Lower lobe of right lung (tissue), 2 donors: ENCODE data around the gene ZNF141. TPM values are rescaled to one million over a fixed set of nuclear protein-coding genes. Genes with fewer than 3 reads are reported as not detected.
"Not testable (repeated sequence)": the region's sequence is repeated elsewhere in the genome, so short reads cannot be mapped to it uniquely, and the experiment has no call there.

Source experiments
- ATAC-seq, 2 donors: fragments of 200-7000 bp; cut with Tn5 transposase; one replicate each; pipeline ENCODE4 v1.9.1; 2020 to 2022; ENCODE audit warnings: mild to moderate bottlenecking in 2 of 2, moderate library complexity in 2 of 2
- DNase-seq: peaks from one replicate; pipeline ENCODE4 v3.0.0-alpha.2; 2020
- H3K27ac ChIP-seq: fragments of 200-600 bp; one replicate; pipeline ENCODE4 v1.8.0; 2022
- H3K27me3 ChIP-seq: fragments of 200-600 bp; one replicate; pipeline ENCODE4 v1.8.0; 2022; ENCODE audit warnings: low read depth
- H3K36me3 ChIP-seq: fragments of 200-600 bp; one replicate; pipeline ENCODE4 v1.8.0; 2022; ENCODE audit warnings: mild to moderate bottlenecking
- H3K4me1 ChIP-seq: fragments of 200-600 bp; one replicate; pipeline ENCODE4 v1.8.0; 2022
- H3K4me3 ChIP-seq: fragments of 200-600 bp; one replicate; pipeline ENCODE4 v1.8.0; 2022; ENCODE audit warnings: mild to moderate bottlenecking
- H3K9me3 ChIP-seq: fragments of 200-600 bp; one replicate; pipeline ENCODE4 v1.8.0; 2022
- intact Hi-C: fragments of 100-400 bp; cut with DNase I; formaldehyde crosslinking; loops from one replicate; pipeline ENCODE4 v1.11.0; 2022
- long read RNA-seq: library from polyadenylated mRNA; unstranded; transcript quantifications from one replicate; pipeline ENCODE4 v2.0.0, GENCODE V29; 2021
- total RNA-seq: library from RNA; stranded (reverse); fragmentation: NEBNext Ultra II Directional; extraction: Animal tissue kit (Norgen Biotek cat#: 25700); gene quantifications from one replicate; pipeline ENCODE4 v1.2.1, GENCODE V29; 2021
- TF ChIP-seq, protein P1 (sequence below): fragments of 200-600 bp; IDR thresholded peaks from one replicate; pipeline ENCODE4 v1.8.0; 2022; ENCODE audit warnings: antibody characterized with exemption, mild to moderate bottlenecking
- donor health status: DM: no; HTN: yes; CAD: no; lungs with severe emphysema.

Gene ZNF141
- 23.9 TPM for total RNA-seq
- long read RNA-seq, partial matches to known transcripts: 0 of 13 reads
- long read RNA-seq, other reads (novel, unspliced or antisense): 5 of 13 reads

DNA sequence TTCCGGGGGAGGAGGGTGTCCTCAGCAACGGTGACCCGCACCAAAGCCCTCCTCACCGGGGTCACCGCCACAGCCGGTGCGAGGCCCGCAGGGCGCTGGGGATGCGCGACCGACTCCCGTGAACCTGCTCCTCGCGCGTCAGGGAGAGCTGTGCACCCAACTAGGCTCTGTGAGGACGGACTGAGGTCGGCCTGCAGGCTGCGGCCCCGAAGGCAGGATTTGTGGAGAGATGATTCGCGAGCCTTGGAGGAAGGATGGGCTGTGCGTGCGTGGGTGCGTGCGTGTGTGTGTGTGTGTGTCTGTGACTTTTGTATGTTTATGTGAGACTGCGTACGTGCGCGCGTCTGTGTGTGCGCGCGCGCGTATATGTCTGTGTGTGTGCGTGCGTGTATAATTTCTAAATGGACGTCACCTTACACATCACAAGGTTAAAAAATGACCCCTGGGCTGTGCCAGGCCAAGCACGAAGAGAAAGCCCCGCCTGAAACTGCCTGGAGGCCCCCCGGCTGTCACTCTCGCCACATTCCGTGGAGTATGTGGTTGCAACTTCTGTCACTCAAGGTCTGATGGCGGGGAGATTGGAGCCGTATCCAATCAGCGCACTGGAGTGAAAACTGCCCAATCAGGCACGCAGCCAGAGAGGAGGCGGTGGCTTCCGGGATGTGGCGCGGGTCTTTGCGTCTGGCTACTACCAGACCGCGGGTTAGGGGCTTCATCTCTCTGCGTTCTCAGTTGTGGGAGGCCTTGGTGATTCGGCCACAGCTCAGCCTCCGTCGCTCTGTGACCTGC lies at the start of gene ZNF141:
ZNF141 (plus strand) TSS at position 672 of the 789 bp plus-strand sequence. CDS start 170 bp downstream, outside the sequence.
- peak within 1 kb of the TSS; percentile 94 for H3K27ac ChIP-seq
- no peaks in the 10 kb centered on the region for H3K36me3 ChIP-seq
- peak; percentile 98 for ATAC-seq
- H3K9me3 ChIP-seq: peaks cover 24% of the 10 kb centered on the region
- DNase-seq: peak; percentile 95
- peak within 1 kb of the TSS; percentile 95 for H3K4me3 ChIP-seq
- TF ChIP-seq, protein P1, sequence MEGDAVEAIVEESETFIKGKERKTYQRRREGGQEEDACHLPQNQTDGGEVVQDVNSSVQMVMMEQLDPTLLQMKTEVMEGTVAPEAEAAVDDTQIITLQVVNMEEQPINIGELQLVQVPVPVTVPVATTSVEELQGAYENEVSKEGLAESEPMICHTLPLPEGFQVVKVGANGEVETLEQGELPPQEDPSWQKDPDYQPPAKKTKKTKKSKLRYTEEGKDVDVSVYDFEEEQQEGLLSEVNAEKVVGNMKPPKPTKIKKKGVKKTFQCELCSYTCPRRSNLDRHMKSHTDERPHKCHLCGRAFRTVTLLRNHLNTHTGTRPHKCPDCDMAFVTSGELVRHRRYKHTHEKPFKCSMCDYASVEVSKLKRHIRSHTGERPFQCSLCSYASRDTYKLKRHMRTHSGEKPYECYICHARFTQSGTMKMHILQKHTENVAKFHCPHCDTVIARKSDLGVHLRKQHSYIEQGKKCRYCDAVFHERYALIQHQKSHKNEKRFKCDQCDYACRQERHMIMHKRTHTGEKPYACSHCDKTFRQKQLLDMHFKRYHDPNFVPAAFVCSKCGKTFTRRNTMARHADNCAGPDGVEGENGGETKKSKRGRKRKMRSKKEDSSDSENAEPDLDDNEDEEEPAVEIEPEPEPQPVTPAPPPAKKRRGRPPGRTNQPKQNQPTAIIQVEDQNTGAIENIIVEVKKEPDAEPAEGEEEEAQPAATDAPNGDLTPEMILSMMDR: no peak
- intact Hi-C loops: no loop called here
- H3K27me3 ChIP-seq: no peaks in the 10 kb centered on the region
- peaks cover 17% of the 10 kb centered on the region for H3K4me1 ChIP-seq

DNA sequence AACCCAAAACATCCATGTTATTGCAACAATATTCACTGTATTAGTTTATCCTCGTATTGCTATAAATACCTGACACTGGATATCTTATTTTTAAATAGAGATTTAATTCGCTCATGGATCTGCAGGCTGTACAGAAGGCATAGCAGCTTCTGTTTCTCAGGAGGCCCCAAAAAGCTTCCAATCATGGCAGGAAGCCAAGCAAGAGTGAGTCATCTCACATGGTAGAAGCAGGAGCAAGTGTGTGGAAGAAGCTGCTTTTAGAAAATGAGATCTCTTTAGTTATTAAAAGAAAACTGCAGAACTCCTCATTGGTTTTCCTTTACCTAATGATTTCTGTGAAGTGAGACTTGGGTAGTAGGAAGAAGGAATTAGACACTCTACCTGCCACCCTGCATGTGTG lies 48.7 kb upstream of the ZNF141 start:
- ATAC-seq: no peak
- no peak overlapping the region for H3K4me3 ChIP-seq
- TF ChIP-seq, protein P1: no peak
- H3K27me3 ChIP-seq: no peaks in the 10 kb centered on the region
- H3K9me3 ChIP-seq: peaks cover 33% of the 10 kb centered on the region
- no peaks in the 10 kb centered on the region for H3K4me1 ChIP-seq
- H3K36me3 ChIP-seq: no peaks in the 10 kb centered on the region
- DNase-seq: no peak
- H3K27ac ChIP-seq: no peak overlapping the region
- intact Hi-C loops: no loop called here

DNA sequence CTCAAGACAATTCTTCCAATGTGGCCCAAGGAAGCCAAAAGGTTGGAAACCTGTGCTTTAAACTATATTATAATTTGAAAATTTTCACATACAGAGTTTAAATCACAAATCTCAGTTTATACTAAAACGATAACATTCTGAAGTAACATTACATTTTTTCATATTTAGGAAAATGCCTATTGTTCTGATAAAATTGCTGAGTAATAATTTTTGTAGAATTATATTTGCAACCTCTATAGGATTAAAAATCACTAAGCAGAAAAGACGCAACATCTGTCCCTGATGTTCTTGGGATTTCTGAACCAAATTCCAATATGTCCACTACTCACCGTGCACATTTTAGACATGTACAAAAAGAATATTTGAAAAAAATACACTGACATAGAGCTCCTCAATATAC lies 42.9 kb upstream of the ZNF141 start:
- H3K4me3 ChIP-seq: no peak overlapping the region
- no peak overlapping the region for H3K27ac ChIP-seq
- no peaks in the 10 kb centered on the region for H3K4me1 ChIP-seq
- no peak for ATAC-seq
- TF ChIP-seq, protein P1: no peak
- no peaks in the 10 kb centered on the region for H3K27me3 ChIP-seq
- peaks cover 6% of the 10 kb centered on the region for H3K9me3 ChIP-seq
- no peaks in the 10 kb centered on the region for H3K36me3 ChIP-seq
- no peak for DNase-seq
- intact Hi-C loops: no loop called here

DNA sequence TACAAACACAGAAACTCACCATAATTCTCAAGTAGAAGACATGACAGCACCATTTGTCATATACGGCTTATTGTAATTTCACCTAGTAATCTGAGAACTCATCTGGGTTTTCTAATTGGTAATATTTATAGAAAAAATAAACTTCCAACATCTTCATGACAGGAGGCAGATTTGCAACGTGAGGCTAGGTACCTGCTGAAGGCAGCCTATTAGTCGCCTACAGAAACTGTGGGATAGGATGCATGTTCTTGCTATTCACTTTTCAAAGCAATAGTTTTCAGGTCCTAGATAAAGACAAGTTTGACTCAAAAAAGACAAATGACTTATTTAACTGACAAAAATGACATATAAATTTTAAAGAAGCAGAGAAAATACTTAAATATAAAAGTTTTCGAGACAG lies 35.2 kb upstream of the ZNF141 start:
- TF ChIP-seq, protein P1: no peak
- Histone ChIP-seq H3K36me3 (no peaks in the 10 kb centered on the region), H3K4me3 (no peak overlapping the region), H3K27me3 (peaks cover 20% of the 10 kb centered on the region), H3K9me3 (peaks cover 7% of the 10 kb centered on the region), H3K27ac (no peak overlapping the region), H3K4me1 (no peaks in the 10 kb centered on the region)
- ATAC-seq (no peak), DNase-seq (no peak)
- intact Hi-C loops: no loop called here

DNA sequence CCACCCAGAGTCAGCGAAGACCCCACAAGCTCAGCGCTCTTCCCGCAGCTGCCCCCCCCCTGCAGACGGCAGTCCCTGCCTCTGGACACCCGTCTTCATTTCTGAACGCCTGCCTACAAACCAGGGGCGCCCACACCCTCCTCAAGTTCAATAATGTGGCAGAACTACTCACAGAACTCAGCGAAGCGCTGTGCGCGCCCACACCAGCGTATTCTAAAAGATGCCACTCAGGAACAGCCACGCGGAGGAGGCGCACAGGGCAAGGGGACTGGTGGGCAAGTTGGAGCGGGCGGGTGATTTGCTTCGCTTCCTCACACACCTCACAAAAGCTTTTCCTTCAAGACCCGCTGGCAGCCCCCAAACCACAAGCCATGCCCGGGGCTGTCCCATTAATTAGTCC lies 33.1 kb upstream of the ZNF141 start:
- H3K27ac ChIP-seq, H3K4me1 ChIP-seq, DNase-seq, H3K9me3 ChIP-seq, H3K4me3 ChIP-seq, intact Hi-C loops, ATAC-seq, H3K36me3 ChIP-seq: not testable (repeated sequence)
- peaks cover 20% of the 10 kb centered on the region for H3K27me3 ChIP-seq

DNA sequence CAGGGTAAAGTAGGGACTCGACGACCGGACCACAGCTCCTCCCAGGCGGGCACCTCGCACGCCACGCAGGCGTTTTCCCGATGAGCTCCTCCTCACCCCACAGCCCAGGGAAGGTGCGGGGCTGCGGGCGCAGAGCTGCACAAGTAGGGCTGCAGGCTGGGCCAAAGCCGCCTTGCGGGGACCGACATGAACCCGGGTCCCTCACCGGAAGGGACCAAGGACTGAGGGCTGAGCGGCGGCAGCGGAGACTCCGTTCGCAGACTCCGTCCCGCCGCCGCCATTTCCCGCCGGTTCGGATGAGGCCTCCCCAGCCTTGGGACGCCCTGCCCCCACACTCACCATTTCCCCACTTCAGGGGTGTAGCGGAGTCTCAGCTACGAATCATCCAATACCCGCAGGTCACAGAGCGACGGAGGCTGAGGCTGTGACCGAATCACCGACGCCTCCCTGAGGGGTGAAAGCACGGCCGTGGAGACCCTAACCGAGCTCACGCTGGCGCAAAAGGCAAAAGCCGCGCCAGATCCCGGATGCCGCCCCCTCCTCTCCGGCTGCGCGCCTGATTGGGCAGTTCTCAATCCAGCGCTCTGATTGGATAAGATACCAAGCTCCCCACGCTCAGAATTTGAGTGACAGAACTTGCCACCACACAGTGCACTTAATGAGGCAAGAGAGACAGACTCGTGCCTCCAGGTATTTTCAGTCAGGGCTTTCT lies 32.5 kb upstream of the ZNF141 start, which contains the start of gene ZNF732:
ZNF732 (minus strand) TSS at position 506 of the 712 bp plus-strand sequence; CDS start at position 342, 164 bp downstream.
- H3K9me3 ChIP-seq: peaks cover 7% of the 10 kb centered on the region
- DNase-seq (no peak), ATAC-seq (peak in 1 of 2 donors; percentile 41)
- TF ChIP-seq, protein P1: no peak
- no peaks in the 10 kb centered on the region for H3K36me3 ChIP-seq
- peak within 1 kb of the TSS; percentile 39 for H3K4me3 ChIP-seq
- peaks cover 20% of the 10 kb centered on the region for H3K27me3 ChIP-seq
- intact Hi-C loops: no loop called here
- no peak within 1 kb of the TSS for H3K27ac ChIP-seq
- no peaks in the 10 kb centered on the region for H3K4me1 ChIP-seq
